H1 (cell line): ENCODE measurements around the gene UFSP1. TPM values are rescaled to one million over a fixed set of nuclear protein-coding genes. Genes with fewer than 3 reads are reported as not detected.

Experiments used
- CTCF ChIA-PET: fragments of 300-600 bp; sonication (Branson Sonifier 250); formaldehyde crosslinking; loops from one replicate; lab custom pipeline; 2021; ENCODE audit not compliant: partially characterized antibody; lab: Charles Lee
- POLR2A ChIA-PET: fragments of 300-600 bp; sonication (Branson Sonifier 250); formaldehyde crosslinking; loops from one replicate; lab custom pipeline; 2021; ENCODE audit warnings: inconsistent platforms; ENCODE audit not compliant: partially characterized antibody; lab: Charles Lee
- DNase-seq, 2 experiments: peaks; one replicate each; pipeline versions ENCODE4 v3.0.0 to v3.0.0-alpha.2; 2010 to 2022; ENCODE audit warnings: low spot score in 2 of 2, low read depth in 1 of 2, mixed read lengths in 1 of 2
- FAIRE-seq: peaks from 2 replicates; lab custom pipeline; 2011; peaks lifted over from hg19 to GRCh38; lab: Jason Lieb, UNC
- H2AFZ ChIP-seq: 2 replicates; pipeline ENCODE4 v1.8.1; 2012; ENCODE audit warnings: low read length, inconsistent platforms
- H2AK5ac ChIP-seq: 2 replicates; pipeline ENCODE4 v1.6.1; 2013; ENCODE audit warnings: low read depth, low read length
- H2BK120ac ChIP-seq: replicated peaks from 2 replicates; pipeline ENCODE3; 2013; ENCODE audit warnings: low read depth, low read length, inconsistent platforms
- H2BK12ac ChIP-seq: 2 replicates; pipeline ENCODE4 v1.6.1; 2013; ENCODE audit warnings: low read depth, low read length
- H2BK15ac ChIP-seq: 2 replicates; pipeline ENCODE4 v1.6.1; 2013; ENCODE audit warnings: low read length
- H2BK20ac ChIP-seq: 2 replicates; pipeline ENCODE4 v1.6.1; 2013; ENCODE audit warnings: low read length
- H2BK5ac ChIP-seq: 2 replicates; pipeline ENCODE4 v1.6.1; 2013; ENCODE audit warnings: low read depth, low read length
- H3K14ac ChIP-seq: 2 replicates; pipeline ENCODE4 v1.6.1; 2013; ENCODE audit warnings: inconsistent platforms; ENCODE audit not compliant: insufficient read length
- H3K18ac ChIP-seq: 2 replicates; pipeline ENCODE4 v1.6.1; 2013; ENCODE audit warnings: low read length; ENCODE audit errors: extremely low read depth
- H3K23ac ChIP-seq: 2 replicates; pipeline ENCODE4 v1.6.1; 2013; ENCODE audit warnings: inconsistent platforms; ENCODE audit not compliant: insufficient read length
- H3K23me2 ChIP-seq: 2 replicates; pipeline ENCODE4 v1.6.1; 2013; ENCODE audit warnings: low read depth, low read length
- H3K27ac ChIP-seq: 2 replicates; pipeline ENCODE4 v1.6.1; 2011; ENCODE audit warnings: low read depth, low read length, inconsistent platforms
- H3K27me3 ChIP-seq, 4 experiments: replicated peaks in 1 of 4; 1 replicate in 1 of 4; 2 replicates in 3 of 4; pipeline versions ENCODE4 v1.6.1 to v1.8.1; 2011 to 2013; ENCODE audit warnings: low read length in 3 of 4, mild to moderate bottlenecking in 3 of 4, inconsistent platforms in 2 of 4, mixed read lengths in 2 of 4, moderate library complexity in 1 of 4; ENCODE audit not compliant: control insufficient read depth in 3 of 4, insufficient read depth in 3 of 4; ENCODE audit errors: extremely low read depth in 1 of 4
- H3K36me3 ChIP-seq, 4 experiments: 2 replicates each; pipeline versions ENCODE4 v1.6.1 to v1.8.1; 2011 to 2013; ENCODE audit warnings: mild to moderate bottlenecking in 4 of 4, low read length in 3 of 4, moderate library complexity in 2 of 4, control low read depth in 1 of 4, inconsistent platforms in 1 of 4; ENCODE audit not compliant: insufficient read depth in 4 of 4, control insufficient read depth in 2 of 4
- H3K4ac ChIP-seq: replicated peaks from 2 replicates; pipeline ENCODE3; 2013; ENCODE audit warnings: low read length, low read depth, mixed read lengths, inconsistent platforms; ENCODE audit not compliant: insufficient read length
- H3K4me1 ChIP-seq, 4 experiments: replicated peaks in 1 of 4; 1 replicate in 1 of 4; 2 replicates in 3 of 4; pipeline versions ENCODE4 v1.6.1 to v1.8.1; 2011 to 2013; ENCODE audit warnings: low read length in 3 of 4, inconsistent platforms in 2 of 4, mixed read lengths in 1 of 4; ENCODE audit not compliant: insufficient read depth in 4 of 4, control insufficient read depth in 3 of 4
- H3K4me2 ChIP-seq, 2 experiments: 2 replicates each; pipeline versions ENCODE4 v1.6.1 to v1.8.1; 2011 to 2013; ENCODE audit warnings: low read depth in 2 of 2, low read length in 2 of 2, control low read depth in 1 of 2, inconsistent platforms in 1 of 2, mild to moderate bottlenecking in 1 of 2; ENCODE audit not compliant: insufficient read depth in 1 of 2
- H3K4me3 ChIP-seq, 4 experiments: fragments of 200-600, 300-600 bp in 1 of 4; sonication (generic), shearing (Covaris generic), sonication (Bioruptor Twin) in 1 of 4; 2 replicates each; pipeline versions ENCODE4 v1.5.1 to v1.8.1; 2011 to 2016; ENCODE audit warnings: low read length in 4 of 4, low read depth in 3 of 4, control low read depth in 2 of 4, inconsistent platforms in 2 of 4, mild to moderate bottlenecking in 2 of 4, mixed read lengths in 1 of 4, moderate library complexity in 1 of 4; ENCODE audit not compliant: insufficient read depth in 2 of 4; ENCODE audit errors: extremely low read depth in 1 of 4
- H3K56ac ChIP-seq: replicated peaks from 2 replicates; pipeline ENCODE3; 2013; ENCODE audit warnings: low read depth, mild to moderate bottlenecking, mixed read lengths, low read length, inconsistent platforms; ENCODE audit not compliant: insufficient read length
- H3K79me1 ChIP-seq: 2 replicates; pipeline ENCODE4 v1.6.1; 2013; ENCODE audit warnings: low read depth, low read length, control low read depth
- H3K79me2 ChIP-seq, 2 experiments: 2 replicates each; pipeline versions ENCODE4 v1.6.1 to v1.8.1; 2012 to 2013; ENCODE audit warnings: low read length in 2 of 2, mild to moderate bottlenecking in 2 of 2, inconsistent platforms in 1 of 2; ENCODE audit not compliant: insufficient read depth in 2 of 2, control insufficient read depth in 1 of 2
- H3K9ac ChIP-seq, 4 experiments: replicated peaks in 1 of 4; 1 replicate in 1 of 4; 2 replicates in 3 of 4; pipeline versions ENCODE4 v1.6.1 to v1.8.1; 2011 to 2013; ENCODE audit warnings: low read depth in 3 of 4, low read length in 3 of 4, control low read depth in 2 of 4, mild to moderate bottlenecking in 2 of 4, moderate library complexity in 2 of 4, inconsistent platforms in 1 of 4; ENCODE audit errors: extremely low read depth in 1 of 4
- H3K9me3 ChIP-seq, 2 experiments: 2 replicates each; pipeline versions ENCODE4 v1.6.1 to v1.8.1; 2012 to 2013; ENCODE audit warnings: mild to moderate bottlenecking in 2 of 2, moderate library complexity in 2 of 2, control low read depth in 1 of 2, inconsistent platforms in 1 of 2, low read depth in 1 of 2, low read length in 1 of 2, mixed read lengths in 1 of 2; ENCODE audit not compliant: insufficient read depth in 2 of 2
- H4K20me1 ChIP-seq, 2 experiments: replicated peaks in 1 of 2; 2 replicates each; pipeline versions ENCODE3 to v1.8.1; 2011 to 2013; ENCODE audit warnings: inconsistent platforms in 2 of 2, low read length in 2 of 2, mild to moderate bottlenecking in 1 of 2; ENCODE audit not compliant: insufficient read depth in 2 of 2, control insufficient read depth in 1 of 2
- H4K5ac ChIP-seq: 2 replicates; pipeline ENCODE4 v1.6.1; 2013; ENCODE audit warnings: low read length, low read depth, mixed read lengths, inconsistent platforms; ENCODE audit not compliant: insufficient read length
- H4K8ac ChIP-seq: 2 replicates; pipeline ENCODE4 v1.8.0; 2013; ENCODE audit warnings: mild to moderate bottlenecking, moderate library complexity, low read length, inconsistent platforms; ENCODE audit not compliant: insufficient read depth; ENCODE audit errors: extremely low read depth
- H4K91ac ChIP-seq: replicated peaks from 2 replicates; pipeline ENCODE3; 2013; ENCODE audit warnings: low read length, mixed read lengths, inconsistent platforms; ENCODE audit not compliant: insufficient read length
- CTCF ChIP-seq, 3 experiments: IDR thresholded peaks; 1 replicate in 2 of 3; 2 replicates in 1 of 3; pipeline versions ENCODE4 v1.5.1 to v1.6.1; 2011; ENCODE audit warnings: low read length in 3 of 3, mild to moderate bottlenecking in 3 of 3, inconsistent platforms in 2 of 3, low read depth in 1 of 3, moderate library complexity in 1 of 3; ENCODE audit not compliant: insufficient read depth in 1 of 3; ENCODE audit errors: control extremely low read depth in 1 of 3
- EGR1 ChIP-seq: IDR thresholded peaks from 2 replicates; pipeline ENCODE4 v1.6.1; 2011; ENCODE audit warnings: low read depth, low read length, borderline replicate concordance
- RAD21 ChIP-seq, 2 experiments: IDR thresholded peaks in 1 of 2; conservative IDR thresholded peaks in 1 of 2; 2 replicates each; pipeline ENCODE4 v1.6.1; 2011; ENCODE audit warnings: low read depth in 2 of 2, low read length in 2 of 2, improper control_type of control experiment in 1 of 2, inconsistent platforms in 1 of 2, mild to moderate bottlenecking in 1 of 2, moderate library complexity in 1 of 2
- RBBP5 ChIP-seq: IDR thresholded peaks from 2 replicates; pipeline ENCODE4 v1.7.1; 2012; ENCODE audit warnings: low read depth, mild to moderate bottlenecking, inconsistent platforms, low read length, moderate library complexity, borderline replicate concordance
- SIN3A ChIP-seq, 2 experiments: IDR thresholded peaks in 1 of 2; conservative IDR thresholded peaks in 1 of 2; 2 replicates each; pipeline ENCODE4 v1.6.1; 2011 to 2012; ENCODE audit warnings: low read length in 2 of 2, improper control_type of control experiment in 1 of 2, low read depth in 1 of 2, mild to moderate bottlenecking in 1 of 2
- SIX5 ChIP-seq: IDR thresholded peaks from 2 replicates; pipeline ENCODE4 v1.6.1; 2011; ENCODE audit warnings: mild to moderate bottlenecking, low read depth, low read length
- SP1 ChIP-seq: IDR thresholded peaks from 2 replicates; pipeline ENCODE4 v1.6.1; 2011; ENCODE audit warnings: low read depth, low read length
- ZNF274 ChIP-seq: IDR thresholded peaks from 2 replicates; pipeline ENCODE4 v1.7.0; 2012; ENCODE audit warnings: low read length, borderline replicate concordance; ENCODE audit errors: extremely low read depth
- WGBS, 2 experiments: shearing (Covaris generic) in 1 of 2; methylation state at CpG; one replicate each; pipeline versions ENCODE4 v1.1.6 to v1.1.7; 2013 to 2015; ENCODE audit warnings: low lambda C conversion rate in 2 of 2, mixed read lengths in 2 of 2, inconsistent platforms in 1 of 2, low coverage in 1 of 2, missing lambda C conversion rate in 1 of 2; ENCODE audit not compliant: insufficient replicate concordance in 2 of 2, insufficient coverage in 1 of 2, insufficient read length in 1 of 2; ENCODE audit errors: extremely low coverage in 1 of 2, missing lambda C conversion rate in 1 of 2; 5-methylcytosine and 5-hydroxymethylcytosine counted together
- polyA plus RNA-seq, 7 experiments: library from polyadenylated mRNA; depleted of rRNA in 3 of 7; stranded (reverse) in 5 of 7; unstranded in 2 of 7; fragments of >200 nt in 5 of 7; fragments of 200-250 nt in 2 of 7; gene quantifications; 1 replicate in 5 of 7; 2 replicates in 1 of 7; 4 replicates in 1 of 7; pipeline versions ENCODE4 v1.2.1 to v1.2.3, GENCODE V29; 2011 to 2013; ENCODE audit warnings: missing spikeins in 2 of 7, mixed read lengths in 2 of 7
- total RNA-seq: library from RNA; stranded (reverse); fragmentation: NEBNext Ultra II Directional; extraction: Animal tissue kit (Norgen Biotek cat#: 25700); gene quantifications from 2 replicates; pipeline ENCODE4 v1.2.1, GENCODE V29; 2021

Gene UFSP1
- total and polyA plus RNA-seq, 2 of the 8 experiments (the other 6 are each of a cell fraction or from before 2014, with no cell fraction given), result 1.6 to 4.3 TPM

- Histone ChIP-seq H3K36me3 (no peaks in the 10 kb centered on the region), H2BK120ac (no peak overlapping the region), H3K79me1 (no peaks in the 10 kb centered on the region), H4K20me1 (peaks cover 0 to 5% of the 10 kb centered on the region in 2 experiments), H3K4me1 (peaks cover 0 to 10% (median 6%) of the 10 kb centered on the region in 4 experiments; a peak in 6 of 7 replicates), H2AFZ (no peak overlapping the region), H3K4me3 (no peak overlapping the region), H3K9me3 (no peaks in the 10 kb centered on the region), H3K27ac (no peak overlapping the region), H4K8ac (no peak overlapping the region), H3K23me2 (peaks cover 6% of the 10 kb centered on the region; the same call in 1 of the 2 replicates), H3K23ac (no peak overlapping the region), H2BK15ac (peak overlapping the region; percentile 48; the same call in 1 of the 2 replicates), H3K4ac (peak overlapping the region; percentile 36), H2BK12ac (0 out of 2 replicates have a peak overlapping the region, but pooled peaks have one; percentile 43), H3K18ac (no peak overlapping the region), H2BK5ac (no peak overlapping the region), H2AK5ac (no peak overlapping the region; the same call in 1 of the 2 replicates), H4K5ac (no peak overlapping the region), H3K79me2 (no peaks in the 10 kb centered on the region), H3K56ac (no peak overlapping the region), H3K27me3 (peaks cover 15 to 35% (median 19%) of the 10 kb centered on the region in 4 experiments), H2BK20ac (no peak overlapping the region), H3K4me2 (no peak overlapping the region), H3K9ac (no peak overlapping the region), H4K91ac (no peak overlapping the region), H3K14ac (no peak overlapping the region)
- 92% methylated on average over 13 of the region's 13 CpGs; no CpG with 5 or more reads in 1 of the 2 experiments for WGBS, 2 experiments
- ChIA-PET POLR2A (interaction anchor here (1.5 kb wide), 1 partner anchor 23 kb away, joined by 3 read pairs; the partner anchor contains the start of gene SRRT), CTCF (interaction anchor here (0.8 to 3.2 kb wide), 21 partner anchors 20 to 297 kb away, joined by 3 to 18 read pairs (median 4); partner anchors contain the start of gene MUC3A)
- DNase-seq, result no peak
- FAIRE-seq, result no peak
- TF ChIP-seq RAD21 (IDR thresholded peaks at IDR 0.05 in 1 of 2, conservative IDR thresholded peaks at IDR 0.05 in 1 of 2; ENCODE audit: low read depth in 2 of 2, low read length in 2 of 2) (no peak), CTCF (IDR thresholded peaks at IDR 0.05; ENCODE audit: control extremely low read depth in 1 of 3, insufficient read depth in 1 of 3, low read depth in 1 of 3, low read length in 3 of 3) (no peak), SIN3A (conservative IDR thresholded peaks at IDR 0.05 in 1 of 2, IDR thresholded peaks at IDR 0.05 in 1 of 2; ENCODE audit: low read depth in 1 of 2, low read length in 2 of 2) (no peak), RBBP5 (no peak), ZNF274 (no peak), EGR1 (no peak), SIX5 (no peak), SP1 (no peak)
Measured at GRCh38 chr7:100897772-100898454, 8.4 kb upstream of the UFSP1 start.
